K562 (cell line): Measurements from ENCODE around the gene SHF. TPM values are rescaled to one million over a fixed set of nuclear protein-coding genes. Genes with fewer than 3 reads are reported as not detected.

Source experiments
- ERF ChIP-seq: fragments of 450-650 bp; formaldehyde crosslinking; IDR thresholded peaks from 2 replicates; pipeline ENCODE4 v1.4.0; 2020; ENCODE audit warnings: mild to moderate bottlenecking, mixed read lengths
- FIP1L1 ChIP-seq: fragments of 200-400 bp; formaldehyde crosslinking; IDR thresholded peaks from 2 replicates; pipeline ENCODE4 v1.6.1; 2018; ENCODE audit warnings: mild to moderate bottlenecking, low read depth, low read length; ENCODE audit not compliant: poor library complexity, severe bottlenecking
- FOXK2 ChIP-seq, 2 experiments: fragments of 450-650 bp; IDR thresholded peaks in 1 of 2; conservative IDR thresholded peaks in 1 of 2; 2 replicates each; pipeline ENCODE4 v1.6.1; 2016; ENCODE audit warnings: low read depth in 2 of 2, mild to moderate bottlenecking in 1 of 2
- IFI16 ChIP-seq: fragments of 250-450 bp; sonication (Bioruptor Pico); IDR thresholded peaks from 2 replicates; pipeline ENCODE4 v2.1.2; 2022; ENCODE audit warnings: mild to moderate bottlenecking, inconsistent platforms
- IRF1 ChIP-seq: sonication (generic); formaldehyde crosslinking; IDR thresholded peaks from 2 replicates; pipeline ENCODE4 v1.8.0; 2022; ENCODE audit warnings: missing genetic modification reagents, mild to moderate bottlenecking, borderline replicate concordance
- JUND ChIP-seq, 2 experiments: IDR thresholded peaks; 2 replicates in 1 of 2; 3 replicates in 1 of 2; pipeline ENCODE4 v1.6.1; 2011; ENCODE audit warnings: borderline replicate concordance in 2 of 2, low read depth in 2 of 2, low read length in 2 of 2, improper control_type of control experiment in 1 of 2, missing biosample characterization in 1 of 2, missing genetic modification characterization in 1 of 2, missing genetic modification reagents in 1 of 2
- MEF2A ChIP-seq: IDR thresholded peaks from 2 replicates; pipeline ENCODE4 v1.6.1; 2011; ENCODE audit warnings: low read depth, mild to moderate bottlenecking, low read length, moderate library complexity; ENCODE audit not compliant: control insufficient read depth
- RBM15 ChIP-seq: fragments of 200-400 bp; formaldehyde crosslinking; IDR thresholded peaks from 2 replicates; pipeline ENCODE4 v1.6.1; 2018; ENCODE audit warnings: mild to moderate bottlenecking, low read length, moderate library complexity; ENCODE audit not compliant: insufficient read depth
- SREBF1 ChIP-seq: fragments of 150-350 bp; IDR thresholded peaks from 2 replicates; pipeline ENCODE4 v1.6.1; 2014; ENCODE audit warnings: antibody characterized with exemption, low read depth, low read length, borderline replicate concordance
- TFAP4 ChIP-seq: sonication (generic); formaldehyde crosslinking; IDR thresholded peaks from 2 replicates; pipeline ENCODE4 v1.8.0; 2022; ENCODE audit warnings: missing genetic modification reagents, mild to moderate bottlenecking, moderate library complexity, borderline replicate concordance
- ZBTB40 ChIP-seq, 2 experiments: fragments of 450-650 bp in 1 of 2; sonication (generic) in 1 of 2; formaldehyde crosslinking in 1 of 2; IDR thresholded peaks; 2 replicates each; pipeline versions ENCODE4 v1.7.1 to v1.9.0; 2016 to 2022; ENCODE audit warnings: inconsistent platforms in 1 of 2, mild to moderate bottlenecking in 1 of 2, missing genetic modification reagents in 1 of 2
- ZFP91 ChIP-seq: sonication (generic); formaldehyde crosslinking; IDR thresholded peaks from 2 replicates; pipeline ENCODE4 v1.8.0; 2022; ENCODE audit warnings: mild to moderate bottlenecking, missing genetic modification reagents
- ZNF408 ChIP-seq: fragments of 250-450 bp; sonication (Bioruptor Pico); IDR thresholded peaks from 2 replicates; pipeline ENCODE4 v1.4.0; 2020; ENCODE audit warnings: low read depth, mild to moderate bottlenecking, moderate library complexity
- ZNF584 ChIP-seq: fragments of 200-800 bp; sonication (Bioruptor generic); IDR thresholded peaks from 2 replicates; pipeline ENCODE4 v1.6.1; 2016; ENCODE audit warnings: low read depth, mild to moderate bottlenecking, missing genetic modification characterization, missing compliant biosample characterization
- polyA plus RNA-seq, 8 experiments: library from polyadenylated mRNA; depleted of rRNA in 4 of 8; stranded (reverse) in 5 of 8; unstranded in 3 of 8; fragments of >200 nt; fragmentation: Nextera tagmentation in 2 of 8; fragmentation: Illumina TruSeq in 1 of 8; extraction: Ambion mirVana in 2 of 8; extraction: Trizol in 1 of 8; gene quantifications; 2 replicates each; pipeline versions ENCODE4 v1.2.1 to v1.2.3, GENCODE V29; 2011 to 2014; ENCODE audit warnings: inconsistent platforms in 1 of 8, missing spikeins in 1 of 8
- total RNA-seq, 7 experiments: library from RNA; depleted of rRNA in 6 of 7; stranded (reverse); fragments of >200 nt in 6 of 7; fragmentation: Illumina TruSeq in 2 of 7; extraction: Trizol in 2 of 7; gene quantifications; 2 replicates each; pipeline versions ENCODE4 v1.2.1 to v1.2.3, GENCODE V29; 2011 to 2021; ENCODE audit warnings: low replicate concordance in 1 of 7

Gene SHF
- total and polyA plus RNA-seq, 9 of the 15 experiments (the other 6 are each of a cell fraction or from before 2014, with no cell fraction given): 0.51 to 2.2 (median 0.85) TPM; not detected in 2

- TF ChIP-seq FOXK2 (conservative IDR thresholded peaks at IDR 0.05 in 1 of 2, IDR thresholded peaks at IDR 0.05 in 1 of 2; ENCODE audit: low read depth in 2 of 2) (no peak), ZFP91 (CRISPR knock-in tag) (no peak), JUND (IDR thresholded peaks at IDR 0.05; ENCODE audit: borderline replicate concordance, low read depth, low read length) (peak; percentile 72), JUND (tag; IDR thresholded peaks at IDR 0.05; ENCODE audit: borderline replicate concordance, low read depth, low read length) (no peak), ZNF408 (CRISPR knock-in tag) (no peak), FIP1L1 (no peak), IFI16 (CRISPR knock-in tag) (no peak), SREBF1 (no peak), ZBTB40 (IDR thresholded peaks at IDR 0.05) (no peak), ZBTB40 (CRISPR knock-in tag; IDR thresholded peaks at IDR 0.05) (no peak), ZNF584 (CRISPR knock-in tag) (no peak), MEF2A (no peak), RBM15 (no peak), TFAP4 (CRISPR knock-in tag) (peak; percentile 88), IRF1 (CRISPR knock-in tag) (no peak), ERF (CRISPR knock-in tag) (no peak)
These were observed 69.6 kb downstream of the SHF start (continued) for GRCh38 chr15:45118131-45118588.
